ENCODE data around the gene DYNC1I1.

Gene DYNC1I1

DNA sequence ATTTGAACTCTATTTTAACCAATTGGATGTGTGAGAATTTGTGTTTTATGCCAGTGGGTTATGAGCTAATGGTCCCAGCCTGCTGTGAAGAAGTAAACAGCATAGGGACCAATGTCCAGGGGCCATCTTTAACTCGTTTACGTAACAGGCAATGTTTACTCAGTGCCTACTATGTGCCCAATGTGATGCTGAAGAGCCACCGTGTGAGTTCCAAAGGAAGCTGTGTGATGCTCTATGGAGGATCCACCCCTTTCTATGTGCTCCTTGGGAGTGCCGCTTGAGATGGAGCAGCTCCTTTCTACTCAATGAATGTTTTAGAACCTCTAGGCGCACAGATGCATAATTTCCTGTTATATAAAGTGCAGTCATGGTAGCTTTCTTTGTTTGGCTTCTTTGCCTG lies 21.3 kb downstream of the DYNC1I1 start:
- no peak for DNase-seq (ENCODE audit: low read depth)

GRCh38 chr7:95794917-95795515 lies 22.7 kb downstream of the DYNC1I1 start:
- no peak for DNase-seq (ENCODE audit: low read depth)

GRCh38 chr7:95796617-95797016 lies 24.3 kb downstream of the DYNC1I1 start:
- DNase-seq (ENCODE audit: low read depth), result no peak

DNA sequence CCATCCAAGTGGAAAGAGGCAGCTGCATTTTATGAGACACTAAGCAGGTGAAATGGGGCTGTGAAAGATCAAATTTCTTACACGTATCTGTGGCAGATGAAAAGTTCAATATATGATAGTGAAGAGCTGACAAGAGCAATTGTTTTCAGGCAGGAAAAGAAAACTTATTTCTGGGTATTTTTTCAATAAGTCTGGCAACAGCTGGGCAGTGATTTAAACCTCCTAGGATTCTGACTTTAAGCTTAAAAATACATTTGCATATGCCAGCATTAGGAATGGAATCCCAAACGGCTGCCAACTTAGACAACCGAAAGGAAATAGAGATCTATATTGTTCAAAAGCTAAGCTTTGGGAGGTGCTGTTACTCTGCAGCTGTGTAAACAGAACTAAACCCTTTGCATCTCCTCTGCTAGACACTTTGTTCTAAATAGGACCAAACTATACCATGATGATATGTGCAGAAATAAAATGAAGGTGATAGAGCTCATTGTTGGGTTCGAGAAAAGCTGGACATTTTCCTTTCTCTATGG lies 26.1 kb downstream of the DYNC1I1 start:
- DNase-seq (ENCODE audit: low read depth), result no peak

GRCh38 chr7:95800787-95801186 lies 28.4 kb downstream of the DYNC1I1 start:
- no peak for DNase-seq (ENCODE audit: low read depth)

- DNase-seq (ENCODE audit: low read depth), result no peak
Observed at GRCh38 chr7:95802270-95802669, 29.9 kb downstream of the DYNC1I1 start.

GRCh38 chr7:95804052-95804451 lies 31.7 kb downstream of the DYNC1I1 start:
- DNase-seq (ENCODE audit: low read depth), result no peak

GRCh38 chr7:95805909-95806308 lies 33.6 kb downstream of the DYNC1I1 start:
- DNase-seq (ENCODE audit: low read depth), result no peak

GRCh38 chr7:95808396-95808795 lies 36.0 kb downstream of the DYNC1I1 start:
- DNase-seq (ENCODE audit: low read depth), result no peak

- DNase-seq (ENCODE audit: low read depth), result no peak
Observed at GRCh38 chr7:95811846-95812445, 39.6 kb downstream of the DYNC1I1 start.

DNA sequence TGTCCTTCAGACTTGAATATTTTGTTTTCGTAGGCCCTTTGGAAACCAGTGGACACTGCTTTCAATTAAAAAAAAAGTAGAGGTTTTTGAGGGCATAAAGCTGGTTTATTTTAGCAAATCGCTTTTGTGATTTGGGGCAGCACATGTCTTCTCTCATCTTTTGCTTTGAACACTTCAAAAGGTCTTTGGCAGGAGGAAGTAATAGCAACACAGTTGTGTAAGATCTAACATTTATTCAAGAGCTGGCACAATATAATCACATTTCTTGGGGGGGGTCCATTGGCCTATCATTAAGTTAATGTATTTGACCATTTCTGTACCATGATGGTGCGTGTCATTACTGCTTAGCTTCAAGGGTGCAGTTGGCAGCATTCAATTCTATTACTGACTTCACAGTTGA lies 42.4 kb downstream of the DYNC1I1 start:
- DNase-seq (ENCODE audit: low read depth), result no peak

DNA sequence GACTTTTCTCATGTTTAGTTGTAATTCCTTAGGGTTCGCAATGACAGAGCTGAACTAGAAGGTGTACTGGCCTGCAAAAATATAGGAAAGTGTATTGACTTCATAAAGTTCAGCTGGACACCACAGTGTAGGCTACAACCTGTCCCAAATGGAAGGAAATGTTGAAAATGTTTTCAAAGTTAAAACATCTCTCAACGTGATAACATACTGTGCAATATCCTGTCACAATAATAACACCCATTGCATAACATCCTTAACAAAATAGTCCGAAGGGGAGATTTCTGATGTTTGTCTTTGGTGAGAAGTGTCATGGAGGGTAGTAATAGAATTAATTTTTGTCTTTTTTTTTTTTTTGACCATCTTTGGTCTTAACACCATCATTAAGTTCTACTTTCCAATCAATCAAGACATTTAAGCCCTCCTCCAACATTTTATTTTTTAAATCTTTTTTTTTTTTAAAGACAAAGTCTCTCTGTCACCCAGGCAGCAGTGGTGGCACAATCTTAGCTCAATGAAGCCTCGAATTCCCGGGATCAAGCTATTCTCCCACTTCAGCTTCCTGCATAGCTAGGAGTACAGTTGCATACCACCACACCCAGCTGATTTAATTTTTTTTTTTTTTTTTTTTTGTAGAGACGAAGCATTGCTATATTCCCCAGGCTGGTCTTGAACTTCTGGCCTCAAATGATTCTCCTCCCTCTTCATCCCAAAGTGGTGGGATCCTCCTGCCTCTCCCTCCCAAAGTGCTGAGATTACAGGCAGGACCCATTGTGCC lies 45.7 kb downstream of the DYNC1I1 start:
- DNase-seq (ENCODE audit: low read depth), result no peak

DNA sequence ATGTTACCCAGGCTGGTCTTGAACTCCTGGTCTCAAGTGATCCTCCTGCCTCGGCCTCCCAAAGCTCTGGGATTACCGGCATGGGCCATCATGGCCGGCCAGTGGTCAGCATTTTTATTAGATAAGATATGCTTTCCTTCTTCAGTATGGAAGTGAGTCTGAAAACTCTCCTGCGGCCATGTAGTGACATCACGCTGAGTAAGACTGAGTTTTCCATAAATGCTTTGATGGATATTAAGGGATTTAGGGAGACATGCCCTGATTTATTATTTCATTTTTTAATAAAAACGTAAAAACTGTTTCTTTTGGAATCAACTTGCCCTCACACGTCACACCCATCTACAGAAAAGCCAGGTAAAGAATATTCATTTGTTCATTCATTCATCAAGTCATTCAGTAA lies 48.4 kb downstream of the DYNC1I1 start:
- no peak for DNase-seq (ENCODE audit: low read depth)

DNA sequence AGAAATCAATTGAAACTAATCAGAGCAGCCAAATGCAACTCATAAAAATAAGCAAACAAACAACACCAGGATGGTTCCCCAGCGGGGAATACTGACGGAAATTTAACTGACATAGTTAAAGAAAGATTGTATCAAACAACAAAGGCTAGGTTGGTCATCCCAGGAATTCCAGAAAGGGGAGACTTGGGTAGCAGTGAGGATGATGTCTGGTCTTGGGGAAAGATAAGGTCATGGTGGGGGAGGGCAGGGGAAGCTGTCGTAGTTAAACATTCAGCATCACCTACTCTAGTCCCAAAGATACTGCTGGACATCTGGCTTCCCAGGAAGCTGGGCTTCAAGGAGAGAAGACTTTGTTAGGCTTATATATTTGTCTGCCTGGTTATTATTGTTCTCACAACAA lies 50.4 kb downstream of the DYNC1I1 start:
- DNase-seq (ENCODE audit: low read depth), result no peak

DNA sequence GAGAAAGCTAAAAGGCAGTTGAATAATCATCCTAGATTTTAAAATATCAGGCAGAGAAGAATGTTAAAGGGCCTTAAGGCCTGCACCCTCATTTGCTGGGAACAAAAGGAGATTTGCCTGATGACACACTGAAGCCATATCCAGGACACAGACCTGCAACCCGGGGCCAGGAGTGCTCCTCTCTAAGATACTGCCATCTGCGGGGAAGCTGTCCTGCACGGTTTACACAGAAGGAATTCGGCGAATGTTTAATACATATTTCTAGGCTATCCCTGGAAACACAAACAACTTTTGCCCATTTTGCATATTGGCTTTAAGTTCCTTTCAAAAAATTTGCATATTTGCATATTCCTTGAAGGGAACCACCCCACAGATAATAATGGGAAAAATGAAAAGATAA lies 52.3 kb downstream of the DYNC1I1 start:
- no peak for DNase-seq (ENCODE audit: low read depth)

DNA sequence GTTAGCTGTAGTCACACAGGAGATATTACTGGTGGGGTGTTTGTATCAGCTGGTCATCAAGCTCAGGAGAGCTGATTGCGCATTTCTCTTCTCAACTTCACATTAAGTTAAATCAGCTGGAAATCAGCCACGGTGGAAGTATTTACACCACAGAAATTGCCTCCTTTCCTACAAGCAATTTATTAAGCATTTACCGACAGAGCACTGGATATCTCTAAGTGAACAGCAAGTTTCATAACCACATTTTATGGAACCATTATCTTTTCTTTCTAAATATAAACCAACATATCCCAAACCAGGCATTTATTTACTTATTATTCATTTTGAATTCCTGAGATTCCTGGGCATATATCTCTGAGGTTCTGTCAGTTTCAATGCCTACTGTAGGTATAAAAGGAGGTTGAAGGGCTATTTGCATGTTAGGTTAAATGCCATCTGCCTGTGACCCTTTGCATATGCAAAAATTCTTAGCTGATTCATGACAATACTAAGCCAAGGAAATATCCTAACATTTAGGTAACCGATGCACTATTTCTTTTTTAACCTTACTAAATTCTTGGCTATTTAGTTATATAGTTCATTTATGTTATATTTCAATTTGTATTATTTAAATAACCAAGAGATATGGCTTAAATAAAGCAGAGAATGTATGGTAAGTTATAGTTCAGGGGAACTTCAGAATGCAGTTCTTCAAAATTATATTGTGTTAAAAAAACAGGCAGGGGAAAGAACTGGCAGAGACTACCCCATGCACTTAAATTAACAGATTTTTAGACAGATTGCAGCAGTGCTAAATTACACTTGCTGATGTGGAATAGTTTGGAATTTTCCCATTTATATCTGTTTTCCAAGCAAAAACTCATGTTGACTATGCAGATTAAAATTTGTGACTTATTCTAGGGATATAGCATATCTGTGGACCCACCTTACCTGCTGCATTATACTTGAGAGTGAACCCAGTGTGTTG lies 56.8 kb downstream of the DYNC1I1 start:
- DNase-seq (ENCODE audit: low read depth), result no peak

DNA sequence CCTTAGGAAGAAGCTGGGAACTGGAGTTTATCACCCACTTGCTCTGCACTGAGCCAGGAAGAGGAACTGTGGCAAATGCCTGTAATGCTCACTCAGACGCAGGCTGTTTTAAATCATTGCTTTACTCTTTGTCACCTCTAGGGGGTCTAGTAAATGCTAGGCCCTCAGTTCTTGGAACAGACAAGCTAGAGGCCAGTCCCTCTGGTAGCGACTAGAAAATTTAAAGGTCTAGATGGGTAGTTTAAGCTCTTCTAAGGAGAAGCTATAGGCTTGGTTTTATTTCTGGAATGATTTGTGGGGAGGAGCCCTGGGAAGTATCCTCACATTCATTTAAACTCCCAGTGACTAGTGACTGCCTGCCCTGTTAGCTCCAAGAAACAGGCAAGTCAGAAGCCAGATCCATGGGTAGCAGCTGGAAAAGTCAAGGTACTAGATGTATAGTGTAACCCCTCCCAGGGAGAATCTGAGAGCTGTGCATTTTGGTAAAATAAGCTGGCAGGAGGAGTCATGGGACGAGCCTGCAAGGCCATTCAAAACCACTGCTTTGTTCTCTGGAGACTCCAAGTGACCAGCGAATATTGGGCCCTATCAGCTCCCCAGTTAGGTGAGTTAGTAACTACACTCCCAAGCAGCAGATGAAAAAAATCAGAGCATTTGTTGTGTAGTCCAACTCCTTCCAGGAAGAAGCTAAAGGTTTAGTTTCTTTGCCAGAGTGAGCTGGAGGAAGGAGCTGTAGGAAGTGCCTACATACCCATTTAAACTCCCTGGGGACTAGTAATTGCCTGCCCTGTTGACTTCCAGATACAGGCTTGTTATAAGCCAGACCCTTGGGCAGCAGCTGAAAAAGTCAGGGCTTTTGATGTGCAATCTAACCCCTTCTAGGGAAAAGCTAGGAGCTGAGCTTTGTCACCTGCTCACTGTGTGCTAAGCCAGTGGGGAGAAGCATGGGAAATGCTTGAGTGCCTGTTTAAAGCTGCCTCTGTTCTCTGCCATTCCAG lies 68.9 kb downstream of the DYNC1I1 start:
- no peak for DNase-seq (ENCODE audit: low read depth)

DNA sequence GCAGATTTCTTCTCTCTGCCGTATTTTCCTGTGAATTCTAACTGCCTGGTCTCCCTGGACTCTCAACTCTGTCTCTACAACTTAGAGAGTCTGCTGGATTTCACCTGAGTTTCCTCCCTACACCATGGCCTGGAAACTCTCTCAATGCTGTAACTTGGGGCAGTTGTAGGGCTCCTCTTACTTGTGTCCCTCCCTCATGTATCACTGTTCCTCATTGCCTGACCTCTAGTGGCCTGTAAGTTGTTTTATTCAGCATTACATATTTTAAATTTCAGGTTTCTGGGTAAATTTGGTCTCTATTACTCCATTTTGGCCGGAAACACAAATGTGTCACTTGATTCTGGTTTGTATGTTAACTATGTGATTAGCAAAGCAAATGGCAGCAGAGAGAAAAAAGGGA lies 70.9 kb downstream of the DYNC1I1 start:
- DNase-seq (ENCODE audit: low read depth), result no peak

DNA sequence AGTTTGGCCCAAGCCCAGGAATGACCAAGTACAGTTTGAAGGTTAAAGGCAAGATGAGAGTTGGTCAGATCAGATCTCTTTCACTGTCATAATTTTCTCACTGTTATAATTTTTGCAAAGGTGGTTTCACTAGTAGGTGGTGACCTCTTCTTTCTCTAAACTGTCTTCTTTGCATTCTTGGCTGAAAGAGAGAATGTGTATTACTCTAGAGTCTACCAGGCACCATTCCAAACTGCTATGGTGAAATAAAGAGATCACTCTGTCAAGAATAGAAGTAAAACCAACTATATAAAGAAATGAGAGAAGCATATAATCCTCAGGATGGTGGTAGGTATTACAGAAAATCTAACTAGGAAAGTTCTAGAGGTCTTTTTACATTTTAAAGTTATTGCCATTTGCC lies 72.7 kb downstream of the DYNC1I1 start:
- DNase-seq (ENCODE audit: low read depth), result no peak

DNA sequence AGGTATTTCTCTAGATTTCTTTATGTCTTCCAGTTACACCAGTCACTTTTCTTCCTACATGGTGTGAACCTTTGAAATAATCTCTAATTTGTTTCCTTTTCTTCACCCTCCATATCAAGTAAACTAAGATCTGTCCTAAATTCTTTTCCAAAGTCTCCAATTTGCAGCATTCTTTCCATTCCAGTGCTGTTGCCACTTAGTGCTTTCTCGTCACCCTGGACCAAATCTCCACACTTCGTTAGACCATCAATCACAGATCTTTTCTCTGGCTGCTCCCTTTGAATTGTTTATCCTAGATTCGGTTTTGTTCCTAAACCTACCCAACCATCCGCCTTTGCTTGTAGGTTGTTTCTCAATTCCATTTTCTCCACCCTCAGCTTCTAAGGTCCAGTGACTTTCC lies 74.7 kb downstream of the DYNC1I1 start:
- DNase-seq (ENCODE audit: low read depth), result no peak

- no peak for DNase-seq (ENCODE audit: low read depth)
Observed at GRCh38 chr7:95859429-95859828, 87.1 kb downstream of the DYNC1I1 start.
